ENCODE results near the gene SKAP1.

DNA sequence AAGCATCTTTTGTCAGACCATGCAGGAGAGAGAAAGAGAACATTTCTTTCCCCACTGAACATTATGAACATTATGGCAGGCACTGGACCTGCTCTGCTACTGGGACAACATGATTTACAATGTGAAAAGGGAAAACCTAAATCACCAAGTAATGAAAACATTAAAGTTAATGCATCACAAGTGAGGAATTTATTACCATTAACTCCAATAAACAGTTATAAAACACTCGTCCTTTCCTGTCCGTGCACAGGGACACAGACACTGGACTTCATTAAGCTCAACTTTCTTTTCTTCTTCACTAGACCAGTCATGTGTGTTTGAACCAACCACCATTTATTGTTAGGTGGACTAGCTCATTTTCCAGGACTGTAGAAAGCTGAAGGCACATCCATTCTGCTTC lies 227.1 kb downstream of the SKAP1 start:
- TF ChIP-seq, protein P1, sequence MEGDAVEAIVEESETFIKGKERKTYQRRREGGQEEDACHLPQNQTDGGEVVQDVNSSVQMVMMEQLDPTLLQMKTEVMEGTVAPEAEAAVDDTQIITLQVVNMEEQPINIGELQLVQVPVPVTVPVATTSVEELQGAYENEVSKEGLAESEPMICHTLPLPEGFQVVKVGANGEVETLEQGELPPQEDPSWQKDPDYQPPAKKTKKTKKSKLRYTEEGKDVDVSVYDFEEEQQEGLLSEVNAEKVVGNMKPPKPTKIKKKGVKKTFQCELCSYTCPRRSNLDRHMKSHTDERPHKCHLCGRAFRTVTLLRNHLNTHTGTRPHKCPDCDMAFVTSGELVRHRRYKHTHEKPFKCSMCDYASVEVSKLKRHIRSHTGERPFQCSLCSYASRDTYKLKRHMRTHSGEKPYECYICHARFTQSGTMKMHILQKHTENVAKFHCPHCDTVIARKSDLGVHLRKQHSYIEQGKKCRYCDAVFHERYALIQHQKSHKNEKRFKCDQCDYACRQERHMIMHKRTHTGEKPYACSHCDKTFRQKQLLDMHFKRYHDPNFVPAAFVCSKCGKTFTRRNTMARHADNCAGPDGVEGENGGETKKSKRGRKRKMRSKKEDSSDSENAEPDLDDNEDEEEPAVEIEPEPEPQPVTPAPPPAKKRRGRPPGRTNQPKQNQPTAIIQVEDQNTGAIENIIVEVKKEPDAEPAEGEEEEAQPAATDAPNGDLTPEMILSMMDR (conservative IDR thresholded peaks at IDR 0.05): no peak
- no peak for TF ChIP-seq ZFX (IDR thresholded peaks at IDR 0.05)

All from C4-2B (cell line).